ENCODE measurements around the gene TMEM255B. TPM values are rescaled to one million over a fixed set of nuclear protein-coding genes. Genes with fewer than 3 reads are reported as not detected.

The TMEM255B gene
- polyA plus RNA-seq, 2 donors = 3.1 to 6.8 TPM

DNA sequence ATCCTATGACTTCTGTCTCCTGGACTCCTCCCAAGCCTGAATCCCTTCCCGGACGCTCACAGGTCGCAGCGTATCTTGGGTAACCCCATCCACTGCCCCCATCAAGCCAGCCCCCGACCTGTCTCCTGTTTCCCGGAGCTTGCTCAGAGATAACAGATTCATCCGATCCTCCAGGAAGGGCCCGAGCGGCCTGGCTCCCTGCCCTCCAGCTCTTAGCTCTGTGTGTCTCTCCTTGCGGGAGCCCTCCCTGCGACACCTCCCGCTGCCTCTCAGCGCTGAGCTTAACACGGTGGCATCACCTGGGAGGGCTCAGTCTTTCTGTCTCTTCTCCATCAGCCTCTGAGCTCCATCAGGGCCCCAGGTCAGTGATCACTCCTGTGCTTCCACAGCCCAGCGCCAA, 4.3 kb upstream of the TMEM255B start:
- no peaks in the 10 kb centered on the region for H3K36me3 ChIP-seq (ENCODE audit: control insufficient read depth in 2 of 2, insufficient read depth in 2 of 2, low read length in 1 of 2)
- no peak overlapping the region for H3K4me3 ChIP-seq (ENCODE audit: low read depth in 1 of 2, low read length in 2 of 2)
- peaks cover 3 to 6% of the 10 kb centered on the region in 2 donors for H3K4me1 ChIP-seq (ENCODE audit: control insufficient read depth in 2 of 2, insufficient read depth in 2 of 2, low read length in 1 of 2)
- H3K27me3 ChIP-seq (ENCODE audit: control insufficient read depth in 1 of 2, insufficient read depth in 2 of 2, low read length in 2 of 2) = no peaks in the 10 kb centered on the region
- H3K27ac ChIP-seq (ENCODE audit: low read depth in 2 of 2, low read length in 1 of 2) = no peak overlapping the region
- peaks cover 0 to 4% of the 10 kb centered on the region in 2 donors for H3K9me3 ChIP-seq (ENCODE audit: control insufficient read depth in 2 of 2, insufficient read depth in 1 of 2, low read depth in 1 of 2, low read length in 1 of 2)
- WGBS, 2 donors = 83 to 85% methylated on average over 15 of the region's 15 CpGs

DNA sequence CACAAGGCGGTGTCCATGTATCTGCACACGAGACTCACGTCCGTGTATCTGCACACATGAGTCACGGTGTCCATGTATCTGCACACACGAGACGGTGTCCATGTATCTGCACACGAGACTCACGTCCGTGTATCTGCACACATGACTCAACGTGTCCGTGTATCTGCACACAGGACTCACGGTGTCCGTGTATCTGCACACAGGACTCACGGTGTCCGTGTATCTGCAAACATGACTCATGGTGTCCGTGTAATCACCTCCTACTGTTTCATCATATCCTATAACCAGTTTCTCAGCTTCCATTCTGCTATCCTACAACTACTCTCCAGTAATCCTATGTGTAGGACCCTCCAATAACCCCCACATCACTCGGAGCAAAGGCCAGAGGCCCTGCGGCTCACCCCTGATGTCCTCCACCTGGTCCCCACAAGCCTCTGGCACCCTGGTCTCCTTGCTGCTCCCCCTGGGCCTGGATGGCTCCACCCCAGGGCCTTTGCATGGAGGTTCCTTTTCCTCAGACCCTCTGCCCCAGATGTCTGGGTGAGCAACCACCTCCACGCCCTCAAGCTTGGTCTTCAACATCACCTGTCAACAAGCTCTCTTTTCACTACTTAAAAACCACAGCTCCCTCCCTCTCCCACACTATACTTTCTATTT, 2.5 kb upstream of the TMEM255B start:
- Histone ChIP-seq H3K27me3 (ENCODE audit: control insufficient read depth in 1 of 2, insufficient read depth in 2 of 2, low read length in 2 of 2) (no peaks in the 10 kb centered on the region), H3K27ac (ENCODE audit: low read depth in 2 of 2, low read length in 1 of 2) (no peak overlapping the region), H3K4me1 (ENCODE audit: control insufficient read depth in 2 of 2, insufficient read depth in 2 of 2, low read length in 1 of 2) (peaks cover 3 to 8% of the 10 kb centered on the region in 2 donors), H3K36me3 (ENCODE audit: control insufficient read depth in 2 of 2, insufficient read depth in 2 of 2, low read length in 1 of 2) (no peaks in the 10 kb centered on the region), H3K4me3 (ENCODE audit: low read depth in 1 of 2, low read length in 2 of 2) (no peak overlapping the region), H3K9me3 (ENCODE audit: control insufficient read depth in 2 of 2, insufficient read depth in 1 of 2, low read depth in 1 of 2, low read length in 1 of 2) (peaks cover 0 to 3% of the 10 kb centered on the region in 2 donors)
- WGBS, 2 donors = 89 to 92% methylated on average over 20 of the region's 20 CpGs

DNA sequence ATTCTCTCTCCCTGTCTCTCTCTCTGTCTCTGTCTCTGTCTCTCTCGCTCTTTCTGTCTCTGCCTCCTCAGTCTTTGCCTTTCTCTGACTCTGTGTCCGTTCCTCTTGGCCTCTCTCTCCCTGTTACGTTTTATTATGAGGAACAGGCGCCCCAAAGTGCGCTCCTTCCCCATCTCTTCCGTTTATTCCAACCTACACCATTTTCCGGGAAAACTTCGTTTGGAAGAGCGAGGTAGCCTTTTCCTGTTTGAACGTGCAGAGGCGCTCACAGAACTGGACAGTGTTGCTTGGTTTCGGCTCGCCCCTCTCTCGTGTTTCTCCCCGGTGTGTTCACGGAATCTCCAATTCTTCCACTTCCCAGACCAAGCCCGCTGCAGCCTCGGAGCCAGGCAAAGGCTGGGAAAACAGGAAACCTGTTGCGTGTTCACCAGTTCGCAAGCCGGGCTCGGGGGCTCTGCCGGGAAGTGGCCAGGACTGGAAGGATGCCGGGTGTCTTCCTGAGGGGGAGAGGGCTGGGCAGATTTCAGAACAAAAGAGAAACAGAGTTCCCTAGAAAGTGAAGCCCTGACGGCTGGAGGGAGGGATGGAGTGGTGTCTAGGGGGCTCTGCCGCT, 605 bp downstream of the TMEM255B start:
- Histone ChIP-seq H3K27ac (ENCODE audit: low read depth in 2 of 2, low read length in 1 of 2) (peak overlapping the region; percentile 6 to 56), H3K4me3 (ENCODE audit: low read depth in 1 of 2, low read length in 2 of 2) (peak overlapping the region; percentile 58 to 59)
- 2% methylated on average over 26 of the region's 26 CpGs for WGBS, 2 donors

DNA sequence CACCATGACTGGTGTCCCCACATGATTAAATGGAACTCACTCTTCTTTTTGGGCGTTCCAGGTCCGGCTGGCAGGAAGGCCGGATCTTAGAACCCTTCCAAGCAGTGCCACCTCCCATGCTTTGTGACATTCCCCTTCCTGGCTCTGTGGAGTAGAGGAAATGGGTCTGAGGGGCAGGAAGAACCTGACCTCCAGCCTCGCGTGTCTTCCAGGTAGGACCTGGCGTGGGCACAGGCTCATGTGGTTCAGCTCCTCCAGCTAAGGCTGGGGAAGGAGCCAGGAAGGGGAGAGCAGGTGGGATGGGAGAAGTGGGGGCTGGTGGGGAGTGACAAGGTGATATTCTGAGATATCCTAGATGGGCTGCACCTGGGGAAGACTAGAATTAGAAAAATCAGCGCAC, 2.1 kb downstream of the TMEM255B start:
- Histone ChIP-seq H3K27me3 (ENCODE audit: control insufficient read depth in 1 of 2, insufficient read depth in 2 of 2, low read length in 2 of 2) (no peaks in the 10 kb centered on the region), H3K4me1 (ENCODE audit: control insufficient read depth in 2 of 2, insufficient read depth in 2 of 2, low read length in 1 of 2) (peaks cover 3 to 8% of the 10 kb centered on the region in 2 donors), H3K36me3 (ENCODE audit: control insufficient read depth in 2 of 2, insufficient read depth in 2 of 2, low read length in 1 of 2) (no peaks in the 10 kb centered on the region), H3K4me3 (ENCODE audit: low read depth in 1 of 2, low read length in 2 of 2) (no peak overlapping the region), H3K27ac (ENCODE audit: low read depth in 2 of 2, low read length in 1 of 2) (no peak overlapping the region), H3K9me3 (ENCODE audit: control insufficient read depth in 2 of 2, insufficient read depth in 1 of 2, low read depth in 1 of 2, low read length in 1 of 2) (peaks cover 0 to 2% of the 10 kb centered on the region in 2 donors)
- 78 to 84% methylated on average over 7 of the region's 7 CpGs for WGBS, 2 donors

More for the DNA sequence above, 605 bp downstream of the TMEM255B start:
- Histone ChIP-seq H3K9me3 (ENCODE audit: control insufficient read depth in 2 of 2, insufficient read depth in 1 of 2, low read depth in 1 of 2, low read length in 1 of 2) (peaks cover 0 to 2% of the 10 kb centered on the region in 2 donors), H3K4me1 (ENCODE audit: control insufficient read depth in 2 of 2, insufficient read depth in 2 of 2, low read length in 1 of 2) (peaks cover 3 to 8% of the 10 kb centered on the region in 2 donors), H3K27me3 (ENCODE audit: control insufficient read depth in 1 of 2, insufficient read depth in 2 of 2, low read length in 2 of 2) (no peaks in the 10 kb centered on the region), H3K36me3 (ENCODE audit: control insufficient read depth in 2 of 2, insufficient read depth in 2 of 2, low read length in 1 of 2) (no peaks in the 10 kb centered on the region)

DNA sequence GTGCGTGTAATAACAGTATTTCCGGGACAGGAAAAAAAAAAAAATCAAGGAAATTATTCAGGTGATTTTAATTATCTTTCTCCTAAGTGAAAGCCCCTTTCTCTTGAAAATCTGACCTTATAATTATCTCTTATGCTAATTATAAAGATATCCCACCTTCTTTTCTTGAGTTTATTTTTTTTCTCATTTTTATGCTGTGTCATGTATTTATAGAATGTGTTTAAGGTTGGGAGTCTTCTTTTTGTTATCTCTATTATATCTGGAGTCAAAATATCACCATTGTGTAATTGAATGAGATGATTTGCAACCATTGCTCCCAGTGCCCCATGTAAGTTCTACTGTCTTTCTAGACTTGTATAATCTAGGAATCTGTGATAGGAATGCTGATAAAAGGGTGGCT, 3.0 kb downstream of the TMEM255B start:
- Histone ChIP-seq H3K27ac (ENCODE audit: low read depth in 2 of 2, low read length in 1 of 2) (no peak overlapping the region), H3K27me3 (ENCODE audit: control insufficient read depth in 1 of 2, insufficient read depth in 2 of 2, low read length in 2 of 2) (no peaks in the 10 kb centered on the region), H3K9me3 (ENCODE audit: control insufficient read depth in 2 of 2, insufficient read depth in 1 of 2, low read depth in 1 of 2, low read length in 1 of 2) (no peaks in the 10 kb centered on the region), H3K4me3 (ENCODE audit: low read depth in 1 of 2, low read length in 2 of 2) (no peak overlapping the region), H3K36me3 (ENCODE audit: control insufficient read depth in 2 of 2, insufficient read depth in 2 of 2, low read length in 1 of 2) (no peaks in the 10 kb centered on the region), H3K4me1 (ENCODE audit: control insufficient read depth in 2 of 2, insufficient read depth in 2 of 2, low read length in 1 of 2) (peaks cover 3 to 5% of the 10 kb centered on the region in 2 donors)
- 77 to 87% methylated on average over 2 of the region's 2 CpGs for WGBS, 2 donors

DNA sequence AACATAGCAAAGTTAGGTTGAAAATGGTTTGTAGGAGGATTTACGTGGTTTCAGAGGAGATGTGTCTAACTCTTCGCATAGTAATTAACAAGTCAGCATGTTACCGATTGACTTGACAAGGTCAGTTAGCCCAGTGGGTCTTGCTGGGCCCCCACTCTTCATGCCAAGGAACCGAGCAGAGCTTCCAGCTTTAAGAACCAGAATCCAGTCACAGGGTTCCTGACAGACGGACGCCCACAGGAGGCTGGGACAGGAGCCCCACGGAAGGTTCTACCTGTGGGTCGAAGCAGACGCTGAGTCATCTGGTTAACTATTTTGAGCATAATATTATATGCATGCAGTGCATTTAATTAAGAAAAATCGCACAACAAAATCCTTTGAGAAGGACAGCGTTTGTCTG, 3.5 kb downstream of the TMEM255B start:
- H3K4me3 ChIP-seq (ENCODE audit: low read depth in 1 of 2, low read length in 2 of 2) = no peak overlapping the region
- H3K9me3 ChIP-seq (ENCODE audit: control insufficient read depth in 2 of 2, insufficient read depth in 1 of 2, low read depth in 1 of 2, low read length in 1 of 2) = no peaks in the 10 kb centered on the region
- H3K27me3 ChIP-seq (ENCODE audit: control insufficient read depth in 1 of 2, insufficient read depth in 2 of 2, low read length in 2 of 2) = no peaks in the 10 kb centered on the region
- H3K27ac ChIP-seq (ENCODE audit: low read depth in 2 of 2, low read length in 1 of 2) = no peak overlapping the region
- peaks cover 3 to 5% of the 10 kb centered on the region in 2 donors for H3K4me1 ChIP-seq (ENCODE audit: control insufficient read depth in 2 of 2, insufficient read depth in 2 of 2, low read length in 1 of 2)
- WGBS, 2 donors = 82 to 83% methylated on average over 11 of the region's 11 CpGs
- no peaks in the 10 kb centered on the region for H3K36me3 ChIP-seq (ENCODE audit: control insufficient read depth in 2 of 2, insufficient read depth in 2 of 2, low read length in 1 of 2)

DNA sequence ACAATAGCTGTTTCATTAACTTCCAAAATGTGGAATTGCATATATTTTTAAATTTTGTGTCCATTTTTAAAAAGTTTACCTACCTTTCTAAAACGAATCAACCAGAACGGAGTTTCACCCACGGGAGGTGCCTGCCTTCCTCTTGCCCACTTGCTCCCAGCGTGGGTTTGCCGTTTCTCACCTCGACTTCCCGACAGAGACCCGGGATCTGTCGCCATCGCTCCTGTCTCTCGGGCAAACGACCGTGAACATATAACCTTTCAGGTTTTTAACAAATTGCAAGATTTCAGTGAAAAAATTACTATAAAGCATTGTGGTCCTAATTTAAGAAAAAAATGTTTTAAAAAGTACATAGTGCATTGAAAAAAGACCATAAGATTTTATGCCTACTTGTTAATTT, 4.2 kb downstream of the TMEM255B start:
- no peaks in the 10 kb centered on the region for H3K36me3 ChIP-seq (ENCODE audit: control insufficient read depth in 2 of 2, insufficient read depth in 2 of 2, low read length in 1 of 2)
- WGBS, 2 donors = 85 to 89% methylated on average over 13 of the region's 13 CpGs
- H3K9me3 ChIP-seq (ENCODE audit: control insufficient read depth in 2 of 2, insufficient read depth in 1 of 2, low read depth in 1 of 2, low read length in 1 of 2) = no peaks in the 10 kb centered on the region
- no peak overlapping the region for H3K4me3 ChIP-seq (ENCODE audit: low read depth in 1 of 2, low read length in 2 of 2)
- no peak overlapping the region for H3K27ac ChIP-seq (ENCODE audit: low read depth in 2 of 2, low read length in 1 of 2)
- H3K27me3 ChIP-seq (ENCODE audit: control insufficient read depth in 1 of 2, insufficient read depth in 2 of 2, low read length in 2 of 2) = no peaks in the 10 kb centered on the region
- H3K4me1 ChIP-seq (ENCODE audit: control insufficient read depth in 2 of 2, insufficient read depth in 2 of 2, low read length in 1 of 2) = peaks cover 3 to 5% of the 10 kb centered on the region in 2 donors

DNA sequence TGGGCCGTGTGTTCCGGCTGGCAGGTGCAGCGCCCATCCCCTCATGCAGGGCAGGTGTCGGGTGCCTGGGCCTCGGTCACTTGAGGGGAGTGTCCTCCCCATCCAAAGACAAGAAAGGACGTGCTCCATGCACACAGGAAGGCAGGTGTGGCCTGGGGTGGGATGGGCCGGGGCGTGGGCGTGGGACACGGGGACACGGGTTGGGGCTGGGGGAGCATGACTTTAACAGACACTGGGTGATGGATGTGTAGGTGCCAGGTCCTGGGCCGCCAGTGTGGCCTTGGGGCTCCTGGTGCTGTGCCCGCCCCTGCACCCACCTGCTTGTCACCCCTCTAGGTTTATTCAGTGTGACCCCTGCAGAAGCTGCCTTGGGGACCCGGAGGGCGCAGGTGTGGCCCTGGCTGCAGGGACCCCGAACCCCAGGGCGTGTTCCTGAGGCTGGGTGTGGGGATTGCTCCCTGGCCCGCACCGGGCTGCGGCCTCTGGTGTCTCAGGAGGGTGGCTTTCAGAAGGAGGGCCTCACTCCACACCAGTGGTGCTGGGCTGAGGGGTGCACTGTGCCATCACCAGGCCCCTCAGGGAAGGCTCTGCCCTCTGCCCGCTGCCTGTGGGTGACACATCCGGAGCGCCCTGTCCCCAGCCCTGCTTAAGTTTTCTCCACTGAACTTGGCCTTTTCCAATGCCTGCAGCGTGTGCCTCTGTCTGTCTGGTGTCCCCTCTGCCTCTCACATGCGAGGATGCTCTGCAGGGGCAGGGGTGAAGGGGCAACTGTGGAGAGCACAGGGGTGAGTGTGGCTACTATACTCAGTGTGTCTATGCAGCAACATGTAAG, 5.2 kb downstream of the TMEM255B start:
- WGBS, 2 donors = 81 to 82% methylated on average over 25 of the region's 25 CpGs
- Histone ChIP-seq H3K4me3 (ENCODE audit: low read depth in 1 of 2, low read length in 2 of 2) (no peak overlapping the region), H3K9me3 (ENCODE audit: control insufficient read depth in 2 of 2, insufficient read depth in 1 of 2, low read depth in 1 of 2, low read length in 1 of 2) (no peaks in the 10 kb centered on the region), H3K36me3 (ENCODE audit: control insufficient read depth in 2 of 2, insufficient read depth in 2 of 2, low read length in 1 of 2) (peaks cover 0 to 2% of the 10 kb centered on the region in 2 donors), H3K4me1 (ENCODE audit: control insufficient read depth in 2 of 2, insufficient read depth in 2 of 2, low read length in 1 of 2) (peaks cover 0 to 3% of the 10 kb centered on the region in 2 donors), H3K27me3 (ENCODE audit: control insufficient read depth in 1 of 2, insufficient read depth in 2 of 2, low read length in 2 of 2) (no peaks in the 10 kb centered on the region), H3K27ac (ENCODE audit: low read depth in 2 of 2, low read length in 1 of 2) (no peak overlapping the region)

DNA sequence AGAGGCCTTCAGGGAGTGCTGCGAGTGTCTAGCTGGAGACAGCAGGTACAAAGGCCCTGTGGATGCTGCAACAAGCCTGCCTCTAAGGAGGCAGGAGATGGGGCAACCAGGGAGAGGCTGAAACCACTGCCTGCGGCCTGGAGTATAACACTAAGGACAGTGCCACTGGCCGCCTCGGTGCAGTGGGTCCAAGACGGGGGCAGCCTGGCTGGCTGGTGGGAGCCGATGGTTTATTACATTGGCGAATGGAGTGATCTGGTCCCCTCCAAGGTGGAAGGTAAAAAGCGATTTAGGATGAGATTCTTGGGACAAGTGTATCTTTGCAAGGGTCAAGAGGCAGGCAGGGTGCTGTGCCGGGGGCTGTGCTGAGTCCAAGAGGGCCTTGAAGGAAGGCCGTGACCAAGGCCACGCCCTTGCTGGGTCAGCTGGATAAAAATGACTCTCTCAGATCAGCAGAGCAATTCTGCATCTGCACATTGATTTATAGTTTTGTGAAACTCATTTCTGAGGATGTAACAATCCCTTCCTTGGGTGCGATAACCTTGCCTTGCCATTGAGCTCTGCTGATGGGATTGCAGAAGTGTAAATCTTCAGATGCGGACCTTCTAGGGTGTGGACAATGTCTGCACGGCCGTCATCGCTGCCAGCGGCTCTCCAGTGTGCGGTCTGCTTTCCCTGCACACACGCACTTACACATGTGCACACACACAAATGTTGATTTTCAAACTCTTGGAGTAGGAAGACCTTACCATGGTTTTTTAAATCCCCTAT, 6.0 kb downstream of the TMEM255B start:
- H3K4me1 ChIP-seq (ENCODE audit: control insufficient read depth in 2 of 2, insufficient read depth in 2 of 2, low read length in 1 of 2) = no peaks in the 10 kb centered on the region
- H3K9me3 ChIP-seq (ENCODE audit: control insufficient read depth in 2 of 2, insufficient read depth in 1 of 2, low read depth in 1 of 2, low read length in 1 of 2) = no peaks in the 10 kb centered on the region
- no peaks in the 10 kb centered on the region for H3K27me3 ChIP-seq (ENCODE audit: control insufficient read depth in 1 of 2, insufficient read depth in 2 of 2, low read length in 2 of 2)
- H3K27ac ChIP-seq (ENCODE audit: low read depth in 2 of 2, low read length in 1 of 2) = no peak overlapping the region
- peaks cover 0 to 2% of the 10 kb centered on the region in 2 donors for H3K36me3 ChIP-seq (ENCODE audit: control insufficient read depth in 2 of 2, insufficient read depth in 2 of 2, low read length in 1 of 2)
- H3K4me3 ChIP-seq (ENCODE audit: low read depth in 1 of 2, low read length in 2 of 2) = no peak overlapping the region
- 82 to 85% methylated on average over 19 of the region's 19 CpGs for WGBS, 2 donors

Data from esophagus (tissue), 2 donors.